Activated CD4-positive, CD25-positive, alpha-beta regulatory T cell treated with anti-CD3 and anti-CD28 coated beads, Interleukin-2, amount 50 U/mL, for 16 hours (primary cell): Measurements from ENCODE around the gene INTS7.
"Not testable (repeated sequence)": the region's sequence is repeated elsewhere in the genome, so short reads cannot be mapped to it uniquely, and the experiment has no call there.

Experiments
- DNase-seq: peaks from one replicate; pipeline ENCODE4 v3.0.0-alpha.2; 2020; ENCODE audit warnings: low read depth, low spot score

INTS7 gene

GRCh38 chr1:211985556-211986264 is 49.6 kb downstream of the INTS7 start:
- DNase-seq: no peak

- no peak for DNase-seq
Measured at GRCh38 chr1:211978596-211978995, 56.8 kb downstream of the INTS7 start.

GRCh38 chr1:211975152-211975941 is 60.0 kb downstream of the INTS7 start:
- no peak for DNase-seq

- DNase-seq: no peak
Measured at GRCh38 chr1:211973541-211973940, 61.8 kb downstream of the INTS7 start.

- DNase-seq: no peak
Measured at GRCh38 chr1:211968200-211968834, 67.0 kb downstream of the INTS7 start.

GRCh38 chr1:211967704-211968103 is 67.7 kb downstream of the INTS7 start:
- DNase-seq: no peak

GRCh38 chr1:211965108-211965805 is 70.1 kb downstream of the INTS7 start:
- no peak for DNase-seq

- no peak for DNase-seq
Measured at GRCh38 chr1:211959680-211960079, 75.7 kb downstream of the INTS7 start.

- DNase-seq: no peak
Measured at GRCh38 chr1:211959221-211959620, 76.1 kb downstream of the INTS7 start.

- DNase-seq: not testable (repeated sequence)
Measured at GRCh38 chr1:211954028-211954427, 81.3 kb downstream of the INTS7 start.

- DNase-seq: not testable (repeated sequence)
Measured at GRCh38 chr1:211953543-211953942, 81.8 kb downstream of the INTS7 start.

- DNase-seq: no peak
Measured at GRCh38 chr1:211952299-211952698, 83.1 kb downstream of the INTS7 start.

GRCh38 chr1:211951856-211952255 is 83.5 kb downstream of the INTS7 start:
- no peak for DNase-seq

- DNase-seq: no peak
Measured at GRCh38 chr1:211948377-211948776, 87.0 kb downstream of the INTS7 start.

- no peak for DNase-seq
Measured at GRCh38 chr1:211947396-211948295, 87.7 kb downstream of the INTS7 start.

GRCh38 chr1:211944733-211945500 is 90.4 kb downstream of the INTS7 start:
- no peak for DNase-seq

GRCh38 chr1:211942583-211942982 is 92.8 kb downstream of the INTS7 start:
- DNase-seq: no peak

GRCh38 chr1:211939876-211940468 is 95.4 kb downstream of the INTS7 start:
- DNase-seq: peak; percentile 6

GRCh38 chr1:211938561-211938997 is 96.8 kb downstream of the INTS7 start:
- DNase-seq: no peak

- not testable (repeated sequence) for DNase-seq
Measured at GRCh38 chr1:211937422-211937821, 97.9 kb downstream of the INTS7 start.
